Right cardiac atrium (tissue), 5 donors: Measurements from ENCODE around the gene CSNK1D. TPM values are rescaled to one million over a fixed set of nuclear protein-coding genes. Genes with fewer than 3 reads are reported as not detected.

Experiments used
- ATAC-seq, 2 donors: fragments of 200-7000 bp; cut with Tn5 transposase; one replicate each; pipeline versions ENCODE4 v1.8.0 to v1.9.1; 2020; ENCODE audit warnings: moderate library complexity in 2 of 2, mild to moderate bottlenecking in 1 of 2
- DNase-seq, 3 donors: peaks; one replicate each; pipeline ENCODE4 v3.0.0-alpha.2; 2020
- H3K27ac ChIP-seq: one replicate; pipeline ENCODE4 v1.5.1; 2013; ENCODE audit warnings: mild to moderate bottlenecking, low read length, control low read depth, moderate library complexity
- H3K27me3 ChIP-seq: one replicate; pipeline ENCODE4 v1.6.1; 2013; ENCODE audit not compliant: control insufficient read depth, insufficient read depth
- H3K4me1 ChIP-seq: one replicate; pipeline ENCODE4 v1.6.1; 2013; ENCODE audit warnings: low read length; ENCODE audit not compliant: control insufficient read depth, insufficient read depth
- H3K4me3 ChIP-seq: one replicate; pipeline ENCODE4 v1.5.1; 2013; ENCODE audit warnings: low read length, control low read depth
- H3K9me3 ChIP-seq: one replicate; pipeline ENCODE4 v1.6.1; 2013; ENCODE audit warnings: low read length; ENCODE audit not compliant: control insufficient read depth
- WGBS: extraction: QIAGEN DNeasy Blood & Tissue Kit; methylation state at CpG from one replicate; pipeline ENCODE4 v1.1.7; 2013; 5-methylcytosine and 5-hydroxymethylcytosine counted together
- intact Hi-C, 4 donors: fragments of 100-400 bp; cut with DNase I; formaldehyde crosslinking; loops; one replicate each; pipeline versions ENCODE4 v1.11.0 to v1.14.0; 2022 to 2023
- long read RNA-seq, 4 donors: library from polyadenylated mRNA; unstranded; transcript quantifications; one replicate each; pipeline ENCODE4 v2.0.0, GENCODE V29; 2020 to 2021
- polyA plus RNA-seq: library from polyadenylated mRNA; stranded (reverse); fragments of 200-250 nt; gene quantifications from one replicate; pipeline ENCODE4 v1.2.3, GENCODE V29; 2013
- total RNA-seq, 4 donors: library from RNA; stranded (reverse); fragmentation: NEBNext Ultra II Directional; extraction: Animal tissue kit (Norgen Biotek cat#: 25700); gene quantifications; one replicate each; pipeline ENCODE4 v1.2.1, GENCODE V29; 2021
- donor health status: healthy with polysubstance abuse.
- donor health status: DM: no; HTN: yes; CAD: no.
- donor health status: DM: no; HTN: no; CAD: no.
- donor health status: DM: no; HTN: yes; CAD: no; lungs with severe emphysema.
- donor health status: DM: yes; HTN: yes; CAD: no.

Gene CSNK1D
- total RNA-seq (10 to 100 TPM; 68.8 to 81.7 (median 77.4) TPM), polyA plus RNA-seq (61.7 TPM)
- long read RNA-seq, donor 1, transcript CSNK1D-202 (9 exons, 3,712 nt) = minor isoform, 12 of 53 reads
- long read RNA-seq, donor 1, transcript CSNK1D-203 (10 exons, 2,047 nt) = major isoform, 13 of 53 reads
- long read RNA-seq, donor 1, partial matches to known transcripts = 4 of 53 reads
- long read RNA-seq, donor 1, other reads (novel, unspliced or antisense) = 20 of 53 reads
- long read RNA-seq, donor 2, transcript CSNK1D-203 (10 exons, 2,047 nt) = major isoform, 7 of 23 reads
- long read RNA-seq, donor 2, partial matches to known transcripts = 0 of 23 reads
- long read RNA-seq, donor 2, other reads (novel, unspliced or antisense) = 13 of 23 reads
- long read RNA-seq, donor 3, transcript CSNK1D-203 (10 exons, 2,047 nt) = major isoform, 17 of 90 reads
- long read RNA-seq, donor 3, transcript CSNK1D-208 (3 exons, 1,124 nt) = minor isoform, 6 of 90 reads
- long read RNA-seq, donor 3, transcript CSNK1D-220 (2 exons, 631 nt) = minor isoform, 6 of 90 reads
- long read RNA-seq, donor 3, partial matches to known transcripts = 21 of 90 reads
- long read RNA-seq, donor 3, other reads (novel, unspliced or antisense) = 33 of 90 reads
- long read RNA-seq, donor 4, transcript CSNK1D-203 (10 exons, 2,047 nt) = major isoform, 10 of 28 reads
- long read RNA-seq, donor 4, partial matches to known transcripts = 3 of 28 reads
- long read RNA-seq, donor 4, other reads (novel, unspliced or antisense) = 11 of 28 reads

GRCh38 chr17:82273327-82274133, at the start of gene CSNK1D:
Gene CSNK1D (minus strand): TSS chr17:82273700. CDS start chr17:82273381, 319 bp downstream.
- Histone ChIP-seq H3K9me3 (no peaks in the 10 kb centered on the region), H3K27ac (peak within 1 kb of the TSS; percentile 80), H3K4me3 (peak within 1 kb of the TSS; percentile 98), H3K27me3 (no peaks in the 10 kb centered on the region), H3K4me1 (peaks cover 11% of the 10 kb centered on the region)
- DNase-seq (peak; percentile 92 to 98 (median 97)), ATAC-seq (peak; percentile 93 to 95)
- intact Hi-C loops = no loop called here
- WGBS = 4% methylated on average over 80 of the region's 80 CpGs

DNA sequence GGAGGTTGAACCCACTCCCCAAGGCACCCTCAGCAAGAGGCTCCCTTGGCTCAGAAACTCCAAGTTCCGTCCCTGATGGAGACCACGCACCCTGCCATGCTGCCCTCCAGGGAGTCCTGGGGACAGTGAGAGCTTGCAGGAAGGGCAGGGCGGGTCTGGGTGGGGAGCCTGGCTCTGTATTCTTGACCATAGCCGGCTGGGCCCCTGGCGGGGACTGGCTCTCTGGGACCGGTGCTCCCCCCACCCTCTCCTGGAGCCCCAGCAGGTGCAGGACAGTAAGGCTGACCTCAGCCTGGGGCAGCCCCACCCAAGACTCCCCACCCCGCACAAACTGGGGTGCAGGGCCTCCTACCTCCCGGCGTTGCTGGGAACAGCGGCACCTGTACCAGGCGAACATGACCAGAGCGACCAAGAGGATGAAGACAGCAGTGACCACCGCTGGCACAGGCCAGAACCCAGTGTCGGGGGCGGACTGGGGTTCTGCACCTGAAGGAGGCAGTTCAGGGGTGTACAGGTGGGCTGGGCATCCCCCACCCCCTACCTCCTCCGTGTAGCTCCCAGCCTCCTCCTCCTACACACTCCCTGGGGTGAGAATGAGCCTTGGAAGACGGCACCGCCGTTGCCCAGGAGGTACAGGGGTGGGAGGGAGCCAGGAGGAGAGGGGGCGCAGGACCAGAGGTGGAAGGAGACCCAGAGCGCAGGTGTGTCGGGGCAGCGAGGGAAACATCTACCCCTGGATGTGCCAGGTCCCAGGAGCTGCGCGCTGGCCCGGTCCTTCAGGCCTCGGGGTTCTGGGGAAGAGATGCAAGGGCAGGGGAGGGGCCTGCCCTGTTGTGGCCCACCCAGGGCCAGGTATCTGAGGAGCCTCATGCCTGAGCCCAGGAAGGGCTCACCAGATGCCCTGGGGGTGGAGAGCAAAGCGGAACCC, 49.3 kb upstream of the CSNK1D start:
- no peak overlapping the region for H3K27ac ChIP-seq
- no peak overlapping the region for H3K4me3 ChIP-seq
- H3K9me3 ChIP-seq = no peaks in the 10 kb centered on the region
- ATAC-seq (no peak), DNase-seq (peak in 1 of 3 donors; percentile 34)
- intact Hi-C loops = loop anchor here (5.0 to 10.0 kb wide), 4 partner anchors 85 to 118 kb away; no protein-coding TSS in a partner anchor
- no peaks in the 10 kb centered on the region for H3K27me3 ChIP-seq
- H3K4me1 ChIP-seq = no peaks in the 10 kb centered on the region
- WGBS = 82% methylated on average over 28 of the region's 28 CpGs

- DNase-seq (peak in 1 of 3 donors; percentile 56), ATAC-seq (no peak)
Measured at GRCh38 chr17:82321947-82322466, 48.5 kb upstream of the CSNK1D start.

GRCh38 chr17:82320956-82321927, 47.7 kb upstream of the CSNK1D start:
- Histone ChIP-seq H3K4me3 (no peak overlapping the region), H3K9me3 (no peaks in the 10 kb centered on the region), H3K27ac (no peak overlapping the region), H3K4me1 (no peaks in the 10 kb centered on the region), H3K27me3 (no peaks in the 10 kb centered on the region)
- ATAC-seq = peak; percentile 17 to 48
- DNase-seq = peak in 2 of 3 donors; percentile 73 to 78
- WGBS = 44% methylated on average over 65 of the region's 65 CpGs
- intact Hi-C loops = loop anchor here (2.0 to 10.0 kb wide), 5 partner anchors 84 to 116 kb away; no protein-coding TSS in a partner anchor

More at GRCh38 chr17:82321947-82322466, 48.5 kb upstream of the CSNK1D start:
- 76% methylated on average over 21 of the region's 21 CpGs for WGBS
- intact Hi-C loops = loop anchor here (2.0 to 10.0 kb wide), 5 partner anchors 85 to 117 kb away; no protein-coding TSS in a partner anchor
- Histone ChIP-seq H3K9me3 (no peaks in the 10 kb centered on the region), H3K4me1 (no peaks in the 10 kb centered on the region), H3K27me3 (no peaks in the 10 kb centered on the region), H3K27ac (no peak overlapping the region), H3K4me3 (no peak overlapping the region)

- ATAC-seq (no peak), DNase-seq (peak in 2 of 3 donors; percentile 5 to 50)
- no peaks in the 10 kb centered on the region for H3K27me3 ChIP-seq
- no peak overlapping the region for H3K27ac ChIP-seq
- no peaks in the 10 kb centered on the region for H3K9me3 ChIP-seq
- no peaks in the 10 kb centered on the region for H3K4me1 ChIP-seq
- intact Hi-C loops = loop anchor here (2.0 to 10.0 kb wide), 5 partner anchors 83 to 115 kb away; no protein-coding TSS in a partner anchor
- H3K4me3 ChIP-seq = no peak overlapping the region
- 67% methylated on average over 26 of the region's 26 CpGs for WGBS
Measured at GRCh38 chr17:82320140-82320840, 46.8 kb upstream of the CSNK1D start.

DNA sequence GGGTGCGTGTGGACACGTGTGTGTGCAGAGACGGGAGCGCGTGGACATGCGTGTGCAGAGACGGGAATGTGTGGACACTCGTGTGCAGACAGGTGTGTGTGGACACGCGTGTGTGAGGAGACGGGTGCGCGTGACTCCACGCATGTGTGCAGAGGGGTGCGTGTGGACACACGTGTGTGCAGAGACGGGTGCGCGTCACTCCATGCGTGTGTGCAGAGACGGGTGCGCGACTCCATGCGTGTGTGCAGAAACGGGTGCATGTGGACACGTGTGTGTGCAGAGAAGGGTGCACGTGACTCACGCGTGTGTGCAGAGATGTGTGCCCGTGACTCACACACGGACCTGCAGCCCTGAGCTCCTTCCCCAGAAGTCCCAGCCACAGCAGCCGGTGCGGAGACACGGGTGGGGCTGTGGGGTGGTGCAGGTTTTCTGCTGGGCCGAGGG, 46.1 kb upstream of the CSNK1D start:
- no peak overlapping the region for H3K4me3 ChIP-seq
- DNase-seq = peak in 1 of 3 donors; percentile 36
- H3K27me3 ChIP-seq = no peaks in the 10 kb centered on the region
- WGBS = 94% methylated on average over 35 of the region's 35 CpGs
- H3K27ac ChIP-seq = no peak overlapping the region
- no peaks in the 10 kb centered on the region for H3K9me3 ChIP-seq
- no peak for ATAC-seq
- intact Hi-C loops = loop anchor here (2.0 to 10.0 kb wide), 5 partner anchors 82 to 115 kb away; no protein-coding TSS in a partner anchor
- H3K4me1 ChIP-seq = no peaks in the 10 kb centered on the region

- intact Hi-C loops = no loop called here
- no peak for ATAC-seq
- whole genome bisulfite sequencing = 96% methylated on average over 76 of the region's 76 CpGs
- Histone ChIP-seq H3K27ac (no peak overlapping the region), H3K4me3 (no peak overlapping the region), H3K4me1 (no peaks in the 10 kb centered on the region), H3K27me3 (no peaks in the 10 kb centered on the region), H3K9me3 (no peaks in the 10 kb centered on the region)
- DNase-seq = peak in 2 of 3 donors; percentile 53 to 55
Measured at GRCh38 chr17:82318772-82319606, 45.5 kb upstream of the CSNK1D start.

GRCh38 chr17:82318169-82318498, 44.6 kb upstream of the CSNK1D start:
- no peaks in the 10 kb centered on the region for H3K27me3 ChIP-seq
- WGBS = 97% methylated on average over 20 of the region's 20 CpGs

More at GRCh38 chr17:82318169-82318498, 44.6 kb upstream of the CSNK1D start:
- DNase-seq (peak in 1 of 3 donors; percentile 53), ATAC-seq (no peak)
- Histone ChIP-seq H3K4me3 (no peak overlapping the region), H3K9me3 (no peaks in the 10 kb centered on the region), H3K27ac (no peak overlapping the region), H3K4me1 (no peaks in the 10 kb centered on the region)
- intact Hi-C loops = no loop called here
